Fibroblast of skin of back (primary cell): Measurements from ENCODE around the gene SESTD1.
"Not testable (repeated sequence)": the region's sequence is repeated elsewhere in the genome, so short reads cannot be mapped to it uniquely, and the experiment has no call there.

ENCODE experiments used
- DNase-seq: peaks from one replicate; pipeline ENCODE4 v3.0.0-alpha.2; 2013

SESTD1 gene

DNA sequence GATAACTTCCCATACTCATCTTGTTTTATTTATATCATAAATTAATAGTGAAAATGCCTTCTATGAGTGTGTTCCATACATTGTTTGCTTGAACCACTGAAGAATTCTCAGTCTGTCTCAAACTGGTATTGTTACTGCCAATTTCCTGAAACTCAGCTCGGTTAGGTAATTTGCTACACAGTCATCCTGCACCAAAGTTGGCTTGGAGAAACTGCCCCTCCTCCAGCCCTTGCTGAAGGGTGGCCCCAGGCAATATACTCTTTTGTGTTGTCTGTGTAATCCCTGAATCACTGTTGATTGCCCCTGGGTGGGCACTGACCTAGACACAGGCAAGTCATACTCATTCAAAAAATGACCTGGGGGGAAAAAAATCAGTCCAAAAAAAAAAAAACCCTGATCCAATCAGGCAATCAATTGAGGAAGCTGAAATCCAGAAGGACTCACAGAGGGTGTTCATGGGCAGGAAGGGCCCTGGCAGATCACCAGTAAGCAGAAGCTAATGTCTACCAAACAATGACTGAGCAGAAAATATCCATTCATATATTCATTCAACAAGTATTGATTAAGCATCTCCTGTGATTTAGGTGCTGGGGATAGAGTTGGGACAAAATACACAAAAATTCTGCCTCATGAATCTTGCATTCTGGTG lies 3.8 kb upstream of the SESTD1 start:
- peak; percentile 47 for DNase-seq

DNA sequence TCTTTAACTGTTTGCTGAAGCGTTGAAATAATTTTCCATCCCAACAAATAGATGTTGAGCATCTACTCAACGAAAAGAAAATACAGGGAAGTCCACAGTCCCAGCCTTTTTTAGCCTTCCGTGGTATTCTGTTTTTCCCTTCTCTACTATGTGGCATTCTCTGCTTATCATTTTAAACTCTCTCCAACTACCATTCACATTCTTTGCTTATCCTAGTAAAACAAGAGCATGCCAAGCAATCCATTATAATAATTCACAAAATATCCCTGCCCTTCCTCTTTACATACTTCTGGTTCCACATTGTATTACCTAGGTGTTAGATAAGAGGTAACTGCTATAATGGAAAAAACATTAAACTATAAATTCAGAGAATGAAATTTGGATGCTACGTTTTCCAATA lies 1.6 kb upstream of the SESTD1 start:
- DNase-seq = peak; percentile 32

- DNase-seq = peak; percentile 64
These were observed 464 bp upstream of the SESTD1 start for GRCh38 chr2:179265082-179265510.

GRCh38 chr2:179263446-179264367 lies 925 bp downstream of the SESTD1 start:
- DNase-seq = peak; percentile 58

DNA sequence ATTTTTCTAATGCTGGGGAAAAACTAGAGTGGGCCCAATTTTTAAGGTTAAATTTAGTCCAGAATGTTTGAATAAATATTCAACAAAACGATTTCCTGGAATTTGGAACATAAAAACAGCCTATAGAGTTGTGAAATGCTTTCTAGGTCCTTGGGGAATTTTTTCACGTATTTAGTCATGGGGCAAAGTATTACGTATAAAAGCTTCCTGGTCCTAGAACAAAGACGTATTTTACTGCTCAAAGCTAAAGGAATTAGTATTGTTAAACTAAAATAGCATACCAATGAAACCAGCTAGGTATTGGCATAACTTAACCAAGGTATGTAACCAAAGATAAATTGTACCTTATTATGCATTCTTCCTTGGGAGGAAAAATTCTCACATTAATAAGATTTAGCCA lies 1.6 kb downstream of the SESTD1 start:
- peak; percentile 72 for DNase-seq

DNA sequence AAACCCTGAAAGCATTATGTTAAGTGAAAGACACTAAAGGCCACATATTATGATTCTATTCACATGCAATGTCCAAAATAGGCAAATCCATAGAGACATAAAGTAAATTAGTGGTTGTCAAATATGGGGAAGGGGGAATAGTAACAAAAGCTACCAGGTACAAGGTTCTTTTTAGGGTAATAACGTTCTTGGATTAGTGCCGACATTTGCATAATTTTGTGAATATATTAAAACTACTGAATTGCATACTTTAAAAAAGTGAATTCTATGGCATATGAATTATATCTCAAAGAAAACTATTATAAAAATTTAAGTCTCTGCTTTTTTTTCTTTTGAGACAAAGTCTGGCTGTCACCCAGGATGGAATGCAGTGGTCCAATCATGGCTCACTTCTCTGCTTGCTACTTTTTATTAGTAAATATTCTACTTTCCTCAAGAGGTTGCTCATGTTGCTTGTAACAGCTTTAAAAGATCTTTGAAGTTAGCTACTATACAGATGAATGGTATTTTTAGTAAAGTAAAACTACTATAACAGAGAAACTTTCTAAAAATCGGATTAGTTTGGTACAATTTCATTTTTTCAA lies 2.5 kb downstream of the SESTD1 start:
- no peak for DNase-seq

DNA sequence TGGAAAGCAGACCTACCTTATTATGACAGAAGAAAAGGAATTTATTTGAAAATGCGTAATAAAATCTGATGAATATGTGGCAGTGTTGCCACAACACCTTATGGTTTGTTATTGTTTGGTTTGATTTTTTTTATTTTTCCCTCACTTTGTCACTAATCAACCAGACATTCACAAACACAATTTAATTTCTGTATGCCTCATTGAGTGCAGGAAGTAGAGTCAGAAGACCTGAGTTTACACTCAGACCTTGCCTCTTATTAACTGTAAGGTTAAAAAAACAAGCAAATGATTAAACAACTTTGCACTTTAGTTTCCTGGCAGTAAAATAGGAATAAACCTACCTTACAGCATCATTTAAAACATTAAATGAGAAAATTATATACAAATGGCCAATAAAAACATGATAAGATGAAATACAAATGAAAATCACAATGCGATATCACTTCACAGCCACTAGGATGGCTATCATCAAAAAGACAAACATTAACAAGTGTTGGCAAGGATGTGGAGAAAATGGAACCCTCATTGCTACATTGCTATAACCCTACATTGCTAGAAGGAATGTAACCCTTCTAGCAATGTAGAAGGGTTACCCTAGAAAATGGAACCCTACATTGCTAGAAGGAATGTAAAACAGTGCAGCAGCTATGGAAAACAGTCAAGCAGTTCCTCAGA lies 3.3 kb downstream of the SESTD1 start:
- no peak for DNase-seq

DNA sequence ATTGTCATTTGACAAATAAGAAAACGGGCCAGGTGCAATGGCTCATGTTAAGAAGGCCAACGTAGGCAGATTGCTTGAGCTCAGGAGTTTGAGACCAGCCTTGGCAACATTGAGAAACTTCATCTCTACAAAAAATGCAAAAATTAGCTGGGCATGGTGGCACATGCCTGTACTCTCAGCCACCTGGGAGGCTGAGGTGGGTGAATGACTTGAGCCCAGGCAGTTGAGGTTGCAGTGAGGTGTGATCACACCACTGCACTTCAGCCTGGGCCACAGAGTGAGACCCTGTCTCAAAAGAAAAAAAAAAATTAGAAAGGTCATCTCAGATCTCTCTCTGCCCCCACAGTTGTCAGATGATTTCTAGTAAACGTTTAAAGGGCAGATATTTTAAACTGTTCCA lies 4.4 kb downstream of the SESTD1 start:
- no peak for DNase-seq

DNA sequence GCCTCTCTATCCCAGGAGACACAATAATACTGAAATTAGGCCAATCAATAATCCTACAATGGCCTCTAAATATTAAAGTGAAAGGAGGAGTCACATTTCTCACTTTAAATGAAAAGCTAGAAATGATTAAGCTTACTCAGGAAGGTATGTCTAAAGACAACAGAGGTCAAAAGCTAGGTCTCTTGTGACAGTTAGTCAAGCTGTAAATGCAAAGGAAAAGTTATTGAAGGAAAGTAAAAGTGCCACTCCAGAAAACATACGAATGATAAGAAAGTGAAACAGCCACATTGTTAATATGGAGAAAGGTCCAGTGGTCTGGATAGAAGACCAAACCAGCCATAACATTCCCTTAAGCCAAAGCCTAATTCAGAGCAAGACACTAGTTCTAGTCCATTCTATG lies 9.5 kb downstream of the SESTD1 start:
- DNase-seq = no peak

DNA sequence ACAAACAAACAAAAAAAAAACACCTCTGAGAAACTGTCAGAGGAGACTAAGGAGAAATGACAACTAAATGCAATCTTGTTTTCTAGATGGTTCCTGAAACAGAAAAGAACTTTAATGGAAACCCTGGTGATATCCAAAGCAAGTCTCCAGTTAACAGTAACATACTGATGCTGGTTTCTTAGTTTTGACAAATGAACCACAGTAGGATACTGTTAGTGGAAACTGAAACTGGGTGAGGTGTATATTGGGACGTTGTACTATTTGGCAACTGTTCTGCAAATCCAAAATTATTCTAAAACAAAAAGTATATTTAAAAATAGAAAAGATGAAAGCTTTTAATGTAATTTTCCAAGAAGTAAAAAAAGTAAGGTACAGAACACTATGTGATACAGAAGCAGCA lies 11.4 kb downstream of the SESTD1 start:
- no peak for DNase-seq

- no peak for DNase-seq
These were observed 12.2 kb downstream of the SESTD1 start for GRCh38 chr2:179252423-179252822.

GRCh38 chr2:179251870-179252269 lies 12.8 kb downstream of the SESTD1 start:
- DNase-seq = no peak

DNA sequence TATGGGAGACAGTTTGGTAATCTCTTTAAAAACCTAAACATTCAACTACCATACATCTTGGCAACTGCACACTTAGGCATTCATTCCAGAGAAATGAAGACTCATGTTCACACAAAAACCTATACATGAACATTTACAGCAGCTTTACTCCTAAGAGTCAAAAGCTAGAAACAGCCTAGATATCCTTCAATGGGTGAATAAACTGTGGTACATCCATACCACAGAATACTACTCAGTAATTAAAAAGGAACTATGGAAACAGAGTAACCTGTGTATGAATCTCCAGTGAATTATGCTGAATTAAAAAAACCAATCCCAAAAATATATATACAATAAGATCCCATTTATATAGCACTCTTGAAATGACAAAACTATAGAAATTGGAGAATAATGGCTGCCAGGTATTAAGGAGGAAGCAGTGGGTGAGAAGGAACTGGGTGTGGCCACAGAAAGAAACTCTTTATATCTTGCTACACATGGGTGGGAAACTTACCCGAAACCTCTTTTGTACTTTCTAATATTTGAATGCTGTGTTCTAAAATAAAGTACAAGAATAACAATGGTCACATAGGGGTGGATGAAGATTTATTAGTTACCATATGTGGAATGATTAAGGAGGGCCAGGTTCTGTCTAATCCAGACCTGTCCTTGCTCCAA lies 13.7 kb downstream of the SESTD1 start:
- DNase-seq = no peak

- no peak for DNase-seq
These were observed 14.5 kb downstream of the SESTD1 start for GRCh38 chr2:179250095-179250494.

- no peak for DNase-seq
These were observed 16.6 kb downstream of the SESTD1 start for GRCh38 chr2:179248024-179248348.

- no peak for DNase-seq
These were observed 17.2 kb downstream of the SESTD1 start for GRCh38 chr2:179247318-179248023.

- not testable (repeated sequence) for DNase-seq
These were observed 18.8 kb downstream of the SESTD1 start for GRCh38 chr2:179245843-179246242.

DNA sequence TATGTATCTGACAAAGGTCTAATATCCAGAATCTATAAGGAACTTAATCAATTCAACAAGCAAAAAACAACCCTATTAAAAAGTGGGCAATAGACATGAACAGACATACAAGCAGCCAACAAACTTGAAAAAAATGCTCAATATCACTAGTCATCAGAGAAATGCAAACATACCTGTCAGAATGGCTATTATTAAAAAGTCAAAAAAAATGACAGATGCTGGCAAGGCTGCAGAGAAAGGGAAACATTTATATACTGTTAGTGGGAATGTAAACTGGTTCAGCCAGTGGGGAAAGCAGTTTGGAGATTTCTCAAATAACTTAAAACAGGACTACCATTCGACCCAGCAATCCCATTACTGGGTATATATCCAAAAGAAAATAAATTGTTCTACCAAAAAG lies 21.6 kb downstream of the SESTD1 start:
- no peak for DNase-seq

GRCh38 chr2:179240481-179241451 lies 23.9 kb downstream of the SESTD1 start:
- DNase-seq = no peak

DNA sequence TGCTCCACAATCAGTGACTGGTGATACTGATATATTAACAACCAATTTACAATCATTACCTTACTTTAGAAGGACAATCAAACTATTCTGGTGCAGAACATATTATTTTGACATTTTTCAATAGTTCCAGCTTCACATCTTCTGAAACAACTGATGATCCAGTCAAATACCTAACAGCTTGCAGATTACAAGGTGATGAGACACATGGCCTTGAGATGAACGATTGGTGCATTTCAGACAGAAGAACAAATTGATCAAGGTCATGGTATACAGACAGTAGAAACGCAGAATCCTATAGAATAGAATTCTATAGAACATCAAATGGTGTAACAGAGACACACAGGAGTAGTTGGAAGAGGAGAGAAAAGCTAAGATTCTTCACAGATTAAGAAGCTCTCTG lies 24.8 kb downstream of the SESTD1 start:
- DNase-seq = no peak

- DNase-seq = no peak
These were observed 25.4 kb downstream of the SESTD1 start for GRCh38 chr2:179239195-179239594.
